ENCODE results near the gene ACR. TPM values are rescaled to one million over a fixed set of nuclear protein-coding genes. Genes with fewer than 3 reads are reported as not detected.

Gene ACR
- polyA plus RNA-seq (2012; ENCODE audit: low read depth, missing spikeins), result not detected

DNA sequence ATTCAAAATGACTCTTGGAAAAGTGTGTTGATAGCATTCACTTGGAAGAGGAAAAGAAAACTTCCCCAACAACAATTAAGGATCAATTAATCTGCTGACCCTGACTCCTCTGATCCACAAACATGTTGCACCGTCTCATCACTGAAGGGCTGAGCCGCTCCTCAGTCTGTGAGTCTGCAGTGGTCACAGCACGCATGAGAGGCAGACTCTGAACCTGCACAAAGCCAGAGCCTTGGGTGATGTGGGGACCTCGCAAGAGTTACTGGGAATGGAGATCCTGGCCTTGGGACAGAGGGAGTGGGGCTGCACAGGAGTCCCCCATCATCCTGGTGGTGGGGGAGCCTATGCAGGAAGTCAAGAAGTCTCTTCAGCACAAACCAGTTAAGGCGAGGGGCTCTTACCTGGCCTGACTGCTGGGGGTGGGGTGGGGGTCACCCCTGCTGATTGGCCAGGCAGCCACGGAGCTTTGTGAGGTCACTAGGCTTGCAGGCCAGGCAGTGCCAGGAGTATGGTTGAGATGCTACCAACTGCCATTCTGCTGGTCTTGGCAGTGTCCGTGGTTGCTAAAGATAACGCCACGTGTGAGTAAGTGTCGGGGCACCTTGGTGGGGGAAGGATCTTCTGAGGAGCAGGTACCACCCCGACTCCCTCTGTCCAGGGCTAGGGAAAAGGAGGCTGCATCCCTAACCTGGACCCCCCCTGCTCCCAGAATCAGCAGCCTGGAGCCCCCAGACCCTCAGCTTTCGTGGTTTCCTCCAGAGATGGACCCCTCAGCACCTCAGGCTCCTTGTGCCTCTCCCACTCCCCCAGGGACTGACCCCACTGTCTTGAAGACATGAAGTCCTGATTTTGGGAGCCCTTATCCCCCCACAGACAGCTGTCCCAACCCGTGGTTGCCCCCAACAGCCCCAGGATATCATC, at the start of gene ACR:
ACR (plus strand) TSS at position 477 of the 921 bp plus-strand sequence; CDS start at position 509, 32 bp downstream.
- no peak for DNase-seq (ENCODE audit: insufficient read length, low spot score)
- FAIRE-seq, result no peak
- TF ChIP-seq PAX5 (IDR thresholded peaks at IDR 0.05; ENCODE audit: insufficient read depth, low read length, severe bottlenecking), result no peak
- TF ChIP-seq TAF1 (IDR thresholded peaks at IDR 0.05; ENCODE audit: low read depth, low read length), result no peak
- TF ChIP-seq POLR2A (IDR thresholded peaks at IDR 0.05; ENCODE audit: low read depth, low read length), result no peak
- no peak for TF ChIP-seq SPI1 (IDR thresholded peaks at IDR 0.05; ENCODE audit: low read depth, low read length)
- TF ChIP-seq POU2F2 (IDR thresholded peaks at IDR 0.05; ENCODE audit: low read depth, low read length), result no peak
- no peak for TF ChIP-seq POLR2AphosphoS5 (IDR thresholded peaks at IDR 0.05; ENCODE audit: low read depth, low read length)

- FAIRE-seq (no peak), DNase-seq (ENCODE audit: insufficient read length, low spot score) (no peak)
- TF ChIP-seq SPI1 (IDR thresholded peaks at IDR 0.05; ENCODE audit: low read depth, low read length) (0 out of 2 replicates have a peak, but pooled peaks have one; percentile 7), PAX5 (IDR thresholded peaks at IDR 0.05; ENCODE audit: insufficient read depth, low read length, severe bottlenecking) (no peak), TAF1 (IDR thresholded peaks at IDR 0.05; ENCODE audit: low read depth, low read length) (no peak), POU2F2 (IDR thresholded peaks at IDR 0.05; ENCODE audit: low read depth, low read length) (no peak), POLR2AphosphoS5 (IDR thresholded peaks at IDR 0.05; ENCODE audit: low read depth, low read length) (no peak), POLR2A (IDR thresholded peaks at IDR 0.05; ENCODE audit: low read depth, low read length) (no peak)
Observed at GRCh38 chr22:50688448-50688847, 49.6 kb upstream of the ACR start.

DNA sequence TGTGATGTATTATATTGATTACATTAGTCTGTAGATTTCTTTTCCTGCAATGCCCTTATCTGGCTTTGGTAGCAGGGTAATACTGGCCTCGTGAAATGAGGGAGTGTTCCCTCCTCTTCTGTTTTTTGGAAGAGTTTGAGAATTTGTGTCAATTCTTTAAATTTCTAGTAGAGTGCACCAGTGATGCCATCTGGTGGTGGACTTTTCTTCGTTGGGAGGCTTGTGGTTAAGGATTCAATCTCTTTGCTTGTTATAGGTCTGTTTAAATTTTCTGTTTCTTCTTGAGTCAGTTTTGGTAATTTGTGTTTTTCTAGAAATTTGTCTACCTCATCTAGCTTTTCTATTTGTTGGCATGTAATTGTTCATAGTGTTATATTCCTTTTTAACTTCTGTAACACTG, 46.5 kb upstream of the ACR start:
- FAIRE-seq (peak; percentile 66), DNase-seq (ENCODE audit: insufficient read length, low spot score) (no peak)
- TF ChIP-seq TAF1 (IDR thresholded peaks at IDR 0.05; ENCODE audit: low read depth, low read length) (no peak), PAX5 (IDR thresholded peaks at IDR 0.05; ENCODE audit: insufficient read depth, low read length, severe bottlenecking) (no peak), POLR2A (IDR thresholded peaks at IDR 0.05; ENCODE audit: low read depth, low read length) (no peak), SPI1 (IDR thresholded peaks at IDR 0.05; ENCODE audit: low read depth, low read length) (no peak), POLR2AphosphoS5 (IDR thresholded peaks at IDR 0.05; ENCODE audit: low read depth, low read length) (no peak), POU2F2 (IDR thresholded peaks at IDR 0.05; ENCODE audit: low read depth, low read length) (no peak)

- no peak for FAIRE-seq
- no peak for TF ChIP-seq POU2F2 (IDR thresholded peaks at IDR 0.05; ENCODE audit: low read depth, low read length)
- TF ChIP-seq PAX5 (IDR thresholded peaks at IDR 0.05; ENCODE audit: insufficient read depth, low read length, severe bottlenecking), result no peak
- no peak for TF ChIP-seq SPI1 (IDR thresholded peaks at IDR 0.05; ENCODE audit: low read depth, low read length)
- no peak for TF ChIP-seq POLR2A (IDR thresholded peaks at IDR 0.05; ENCODE audit: low read depth, low read length)
- TF ChIP-seq TAF1 (IDR thresholded peaks at IDR 0.05; ENCODE audit: low read depth, low read length), result no peak
- TF ChIP-seq POLR2AphosphoS5 (IDR thresholded peaks at IDR 0.05; ENCODE audit: low read depth, low read length), result no peak
- no peak for DNase-seq (ENCODE audit: insufficient read length, low spot score)
Observed at GRCh38 chr22:50693462-50693861, 44.5 kb upstream of the ACR start.

- FAIRE-seq (peak; percentile 51), DNase-seq (ENCODE audit: insufficient read length, low spot score) (no peak)
- TF ChIP-seq POU2F2 (IDR thresholded peaks at IDR 0.05; ENCODE audit: low read depth, low read length) (no peak), POLR2AphosphoS5 (IDR thresholded peaks at IDR 0.05; ENCODE audit: low read depth, low read length) (no peak), POLR2A (IDR thresholded peaks at IDR 0.05; ENCODE audit: low read depth, low read length) (no peak), PAX5 (IDR thresholded peaks at IDR 0.05; ENCODE audit: insufficient read depth, low read length, severe bottlenecking) (no peak), SPI1 (IDR thresholded peaks at IDR 0.05; ENCODE audit: low read depth, low read length) (no peak), TAF1 (IDR thresholded peaks at IDR 0.05; ENCODE audit: low read depth, low read length) (no peak)
Observed at GRCh38 chr22:50694099-50694605, 43.9 kb upstream of the ACR start.

- FAIRE-seq, result no peak
- DNase-seq (ENCODE audit: insufficient read length, low spot score), result no peak
- TF ChIP-seq POLR2AphosphoS5 (IDR thresholded peaks at IDR 0.05; ENCODE audit: low read depth, low read length), result no peak
- TF ChIP-seq SPI1 (IDR thresholded peaks at IDR 0.05; ENCODE audit: low read depth, low read length), result no peak
- no peak for TF ChIP-seq POU2F2 (IDR thresholded peaks at IDR 0.05; ENCODE audit: low read depth, low read length)
- TF ChIP-seq PAX5 (IDR thresholded peaks at IDR 0.05; ENCODE audit: insufficient read depth, low read length, severe bottlenecking), result no peak
- TF ChIP-seq POLR2A (IDR thresholded peaks at IDR 0.05; ENCODE audit: low read depth, low read length), result no peak
- no peak for TF ChIP-seq TAF1 (IDR thresholded peaks at IDR 0.05; ENCODE audit: low read depth, low read length)
Observed at GRCh38 chr22:50694766-50695420, 43.1 kb upstream of the ACR start.

GRCh38 chr22:50695421-50696250, 42.4 kb upstream of the ACR start:
- FAIRE-seq (no peak), DNase-seq (ENCODE audit: insufficient read length, low spot score) (no peak)
- TF ChIP-seq PAX5 (IDR thresholded peaks at IDR 0.05; ENCODE audit: insufficient read depth, low read length, severe bottlenecking) (no peak), POLR2AphosphoS5 (IDR thresholded peaks at IDR 0.05; ENCODE audit: low read depth, low read length) (no peak), SPI1 (IDR thresholded peaks at IDR 0.05; ENCODE audit: low read depth, low read length) (no peak), POU2F2 (IDR thresholded peaks at IDR 0.05; ENCODE audit: low read depth, low read length) (no peak), TAF1 (IDR thresholded peaks at IDR 0.05; ENCODE audit: low read depth, low read length) (no peak), POLR2A (IDR thresholded peaks at IDR 0.05; ENCODE audit: low read depth, low read length) (no peak)

DNA sequence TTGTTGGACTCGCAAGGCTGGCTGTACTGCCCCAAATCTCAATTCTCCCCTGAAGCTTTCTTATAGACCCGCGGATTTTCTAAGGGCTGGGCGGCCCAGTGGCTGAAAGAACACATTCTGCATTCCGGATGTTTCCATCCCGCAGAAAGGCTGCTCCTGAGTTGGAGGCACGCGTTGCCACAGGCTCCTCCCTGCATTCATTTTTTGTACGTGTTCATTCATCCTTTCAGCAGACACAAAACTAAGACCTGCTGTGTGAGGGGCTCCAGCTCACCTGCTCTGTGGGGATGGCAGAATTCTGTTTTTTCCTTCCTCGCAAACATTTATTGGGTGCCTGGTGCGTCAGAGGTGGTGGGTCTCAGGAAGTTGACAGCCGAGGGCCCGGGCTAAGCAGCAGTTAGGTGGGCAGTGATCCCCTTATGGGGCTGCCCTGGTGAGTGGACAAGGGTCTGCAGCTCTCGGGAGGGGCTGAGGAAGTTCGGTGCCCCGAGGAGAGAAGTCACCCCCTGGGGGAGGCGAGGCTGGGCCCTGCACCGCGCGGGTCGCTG, 41.7 kb upstream of the ACR start:
- TF ChIP-seq POU2F2 (IDR thresholded peaks at IDR 0.05; ENCODE audit: low read depth, low read length), result no peak
- TF ChIP-seq TAF1 (IDR thresholded peaks at IDR 0.05; ENCODE audit: low read depth, low read length), result no peak
- no peak for TF ChIP-seq SPI1 (IDR thresholded peaks at IDR 0.05; ENCODE audit: low read depth, low read length)
- TF ChIP-seq POLR2AphosphoS5 (IDR thresholded peaks at IDR 0.05; ENCODE audit: low read depth, low read length), result no peak
- no peak for TF ChIP-seq PAX5 (IDR thresholded peaks at IDR 0.05; ENCODE audit: insufficient read depth, low read length, severe bottlenecking)
- TF ChIP-seq POLR2A (IDR thresholded peaks at IDR 0.05; ENCODE audit: low read depth, low read length), result no peak
- no peak for DNase-seq (ENCODE audit: insufficient read length, low spot score)
- no peak for FAIRE-seq
